Measurements from ENCODE around the gene CLEC7A.

The CLEC7A gene

GRCh38 chr12:10130042-10130441 is at the start of gene CLEC7A:
TSS of gene CLEC7A (minus strand) at chr12:10130199. CDS start at chr12:10130082, 117 bp downstream.
- DNase-seq, result no peak

DNA sequence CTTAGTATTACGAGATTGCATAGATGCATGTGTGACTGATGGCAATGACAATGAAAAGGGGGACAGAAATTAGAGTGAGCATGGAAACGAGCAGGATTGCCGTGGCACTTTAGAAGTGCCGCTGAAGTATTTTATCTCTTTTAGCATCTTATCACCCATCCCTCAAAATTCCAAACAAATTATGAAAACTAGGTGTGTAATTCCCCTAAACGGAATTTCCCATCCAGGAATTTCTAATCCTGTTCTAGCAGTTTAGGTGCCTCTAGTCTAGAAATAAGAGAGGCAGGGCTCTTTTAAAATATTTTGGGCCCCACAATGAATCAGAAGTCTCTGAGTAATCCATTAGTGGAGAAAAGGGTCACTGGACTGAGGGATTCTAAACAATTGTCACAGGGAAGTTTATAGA is 49.8 kb upstream of the CLEC7A start:
- DNase-seq, result no peak

DNA sequence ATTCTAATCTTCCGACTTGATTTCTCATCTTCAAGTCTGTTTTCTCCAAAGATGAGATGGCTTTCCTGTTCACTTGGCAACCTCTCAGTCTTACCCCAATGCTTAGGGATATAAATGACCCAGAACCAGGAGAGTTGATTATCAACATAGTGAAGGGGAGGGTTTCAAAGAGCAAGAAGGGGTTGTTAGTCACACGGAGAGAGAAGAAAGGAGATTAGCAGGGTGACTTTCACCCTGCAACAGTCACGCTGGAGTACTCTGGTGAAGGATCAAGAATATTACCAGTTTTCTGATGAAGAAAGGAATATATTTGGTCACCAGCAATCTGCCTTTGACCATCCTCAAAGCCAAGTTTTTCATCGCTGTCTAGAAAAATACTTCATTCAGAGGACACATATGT is 48.8 kb upstream of the CLEC7A start, which contains the start of gene TMEM52B:
TMEM52B (plus strand) TSS at position 212 of the 400 bp plus-strand sequence. CDS start 543 bp downstream, outside the sequence.
- no peak for DNase-seq

DNA sequence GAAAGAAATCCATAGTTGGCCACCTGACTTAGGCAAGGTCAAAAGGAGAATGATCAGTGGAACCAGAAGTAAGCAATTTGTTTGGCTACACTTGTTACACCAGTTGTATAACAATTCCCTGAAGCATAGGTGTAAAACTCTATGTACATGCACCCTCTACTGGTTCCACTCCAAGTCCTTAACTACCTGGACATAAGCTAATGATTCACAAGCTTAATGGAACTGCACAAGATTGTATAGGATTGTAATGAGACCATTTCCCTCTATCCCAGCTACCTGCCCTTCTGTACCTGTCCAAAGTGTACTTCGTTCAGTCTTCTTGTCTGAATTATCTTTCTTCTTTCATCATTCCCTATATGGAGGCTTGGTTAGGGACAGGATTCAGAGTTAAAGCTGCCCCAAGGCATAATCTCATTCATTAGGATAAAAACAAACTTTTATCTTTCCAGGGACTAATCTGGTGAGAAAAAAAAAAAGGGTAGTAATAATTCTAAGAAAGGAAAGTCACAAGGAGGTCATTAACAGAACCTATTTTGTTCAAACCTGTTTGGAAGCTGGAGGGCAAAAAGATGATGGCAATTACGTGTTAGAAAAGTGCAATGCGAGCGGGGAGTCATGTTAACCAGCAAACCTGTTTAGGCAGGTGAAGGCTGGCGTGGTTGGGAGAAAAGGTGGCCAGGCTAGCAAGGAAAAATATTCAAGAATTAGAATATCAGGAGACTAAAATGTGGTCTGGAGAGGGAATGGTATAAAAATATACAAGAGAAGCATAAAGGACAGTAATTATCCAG is 46.0 kb upstream of the CLEC7A start:
- DNase-seq, result no peak

GRCh38 chr12:10174986-10175614 is 45.1 kb upstream of the CLEC7A start:
- DNase-seq, result no peak

GRCh38 chr12:10171973-10172728 is 42.2 kb upstream of the CLEC7A start, which contains the start of gene OLR1:
TSS of gene OLR1 (minus strand) at chr12:10172132. CDS start at chr12:10172077, 55 bp downstream.
- DNase-seq, result no peak

DNA sequence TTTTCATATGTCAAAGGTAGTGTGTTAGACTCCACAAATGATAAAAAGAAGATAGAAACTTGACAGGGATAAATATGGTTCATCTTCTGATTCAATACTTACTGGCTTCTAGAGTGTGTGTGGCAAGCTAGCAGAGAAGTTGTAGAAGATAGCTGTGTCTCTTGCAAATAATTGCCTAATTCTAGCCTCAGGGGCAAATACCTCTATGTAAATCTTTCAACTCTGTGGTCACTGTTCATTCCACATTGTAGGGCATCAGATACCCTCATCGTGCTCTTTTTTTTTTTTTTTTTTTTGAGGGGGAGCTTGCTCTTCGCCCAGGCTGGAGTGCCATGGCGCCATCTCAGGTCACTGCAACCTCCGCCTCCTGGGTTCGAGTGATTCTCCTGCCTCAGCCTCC is 40.2 kb upstream of the CLEC7A start:
- DNase-seq, result no peak

- DNase-seq, result no peak
These were observed 39.1 kb upstream of the CLEC7A start for GRCh38 chr12:10169104-10169503.

DNA sequence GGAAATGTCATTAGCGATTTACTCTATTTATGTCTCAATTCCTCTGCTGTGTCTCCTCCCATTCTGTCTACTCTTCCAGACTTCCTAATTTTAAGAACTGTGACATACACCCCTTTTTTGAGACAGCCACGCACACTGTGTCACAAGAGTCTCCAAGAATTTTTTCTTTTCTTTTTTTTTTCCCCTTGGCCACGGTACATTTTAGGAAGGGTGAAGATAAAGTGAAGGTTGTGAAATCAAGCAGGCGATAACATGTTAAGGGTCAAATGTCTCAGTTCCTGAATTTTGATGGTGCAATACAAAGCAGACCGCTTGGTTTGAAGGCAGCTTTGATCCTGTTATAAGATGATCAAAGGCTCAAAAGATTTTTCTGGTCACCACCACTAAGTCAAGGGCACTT is 37.6 kb upstream of the CLEC7A start:
- DNase-seq, result no peak

DNA sequence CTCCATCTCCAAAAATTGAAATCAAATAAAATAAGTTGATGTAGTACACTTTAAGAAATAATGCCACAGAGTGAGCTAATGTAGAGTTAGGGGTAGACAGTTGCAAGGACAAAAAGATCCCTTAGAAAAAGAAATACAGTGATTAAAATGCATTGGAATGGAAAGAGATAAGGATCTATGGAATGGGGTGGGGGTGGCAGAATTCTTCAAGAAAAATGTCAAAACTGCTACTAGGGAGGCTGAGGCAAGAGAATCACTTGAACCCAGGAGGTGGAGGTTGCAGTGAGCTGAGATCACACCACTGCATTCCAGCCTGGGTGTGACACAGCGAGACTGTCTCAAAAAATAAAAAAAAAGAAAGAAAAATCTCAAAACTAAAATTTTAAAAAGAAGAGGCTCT is 35.4 kb upstream of the CLEC7A start:
- no peak for DNase-seq

DNA sequence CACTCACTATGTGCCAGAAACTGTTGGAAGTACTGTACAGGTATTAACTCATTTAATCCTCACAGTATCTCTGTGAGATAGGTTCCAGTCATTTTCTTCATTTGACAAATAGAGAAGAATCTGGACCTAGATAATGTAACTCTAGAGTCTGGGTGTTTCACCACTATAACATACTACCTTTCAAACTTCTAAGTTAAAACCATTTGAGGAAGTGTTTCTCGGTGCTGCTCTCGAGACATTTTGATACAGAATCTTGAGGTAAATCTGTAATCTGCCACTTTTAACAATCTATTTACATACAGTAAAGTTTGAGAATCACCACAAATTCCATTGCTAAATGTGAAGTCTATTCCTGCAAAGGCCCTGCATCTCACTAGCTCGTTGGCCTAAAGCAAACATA is 33.1 kb upstream of the CLEC7A start:
- no peak for DNase-seq

- DNase-seq, result no peak
These were observed 30.8 kb upstream of the CLEC7A start for GRCh38 chr12:10160617-10161385.

- no peak for DNase-seq
These were observed 29.3 kb upstream of the CLEC7A start for GRCh38 chr12:10159280-10159679.

DNA sequence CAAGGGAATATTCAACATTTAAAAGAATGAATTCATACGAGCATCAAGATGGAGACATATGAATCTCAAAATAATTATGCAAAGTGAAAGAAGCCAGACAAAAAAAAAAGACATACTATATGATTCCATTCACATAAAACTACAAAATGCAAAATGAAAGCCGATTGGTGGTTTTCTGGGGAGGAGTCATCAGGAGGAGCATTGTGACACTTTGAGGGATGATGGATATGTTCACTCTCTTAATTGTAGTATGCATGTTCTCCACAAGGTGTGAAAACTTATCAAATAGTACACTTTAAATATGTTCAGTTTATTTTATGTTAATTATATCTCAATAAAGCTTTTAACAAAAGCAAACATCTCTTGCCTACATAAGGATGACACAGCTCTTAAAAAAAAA is 28.4 kb upstream of the CLEC7A start:
- DNase-seq, result no peak

DNA sequence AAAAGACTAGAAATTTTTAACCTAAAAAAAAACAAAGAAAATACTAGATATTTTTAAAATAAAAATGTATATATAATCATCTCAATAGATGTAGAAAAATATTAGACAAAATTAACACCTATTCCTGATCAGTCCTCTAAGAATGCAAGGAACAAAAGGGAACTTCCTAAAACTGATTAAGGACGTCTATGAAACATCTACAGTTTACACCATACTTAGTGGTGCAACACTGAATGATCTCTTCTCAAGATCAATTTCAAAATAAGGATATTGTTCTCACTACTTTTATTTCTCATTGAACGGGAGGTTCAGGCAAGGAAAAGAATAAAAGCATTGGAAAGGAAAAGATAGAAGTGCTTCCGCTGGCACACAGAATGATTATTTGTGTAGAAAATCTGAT is 26.0 kb upstream of the CLEC7A start:
- DNase-seq, result no peak

- DNase-seq, result no peak
These were observed 24.1 kb upstream of the CLEC7A start for GRCh38 chr12:10154145-10154496.

- DNase-seq, result peak; percentile 89
These were observed 23.5 kb upstream of the CLEC7A start for GRCh38 chr12:10153271-10154144.

DNA sequence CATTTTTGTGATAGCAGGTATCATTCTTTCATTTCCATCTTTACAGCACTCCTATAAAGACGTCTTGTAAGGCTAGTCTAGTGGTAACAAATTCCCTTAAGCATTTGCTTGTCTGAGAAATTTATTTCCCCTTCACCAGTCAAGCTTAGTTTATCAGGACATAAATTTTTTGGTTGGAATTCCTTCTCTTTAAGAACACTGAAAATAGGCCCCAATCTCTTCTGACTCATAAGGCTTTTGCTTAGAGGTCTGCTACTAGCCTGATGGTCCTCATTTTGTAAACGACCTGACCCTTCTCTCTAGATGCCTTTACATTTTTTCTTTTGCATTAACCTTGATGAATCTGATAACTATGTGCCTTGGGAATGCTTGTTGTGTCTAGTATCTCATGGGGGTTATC is 21.6 kb upstream of the CLEC7A start:
- DNase-seq, result no peak

- no peak for DNase-seq
These were observed 17.9 kb upstream of the CLEC7A start for GRCh38 chr12:10147714-10148403.

GRCh38 chr12:10142976-10143589 is 13.1 kb upstream of the CLEC7A start:
- no peak for DNase-seq

DNA sequence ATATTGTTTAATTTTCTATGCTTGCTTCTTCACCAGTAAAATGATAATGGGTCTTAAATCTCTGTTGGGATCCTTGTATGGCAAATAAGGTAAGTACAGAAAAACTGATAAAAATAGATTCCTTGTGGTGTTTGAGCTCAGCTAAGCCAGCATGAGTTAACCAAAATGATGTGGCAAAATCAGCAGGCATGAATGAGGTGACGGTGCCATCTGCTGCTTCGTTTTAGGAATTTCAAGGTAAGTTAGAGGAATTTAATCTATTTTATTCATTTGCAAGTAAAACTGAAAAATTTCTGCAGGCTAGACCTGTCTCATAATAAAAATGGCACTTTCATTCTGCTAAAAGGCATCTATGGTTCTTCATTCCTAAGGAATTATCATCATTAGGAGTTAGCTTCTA is 10.0 kb upstream of the CLEC7A start:
- DNase-seq, result no peak
